K562 (cell line): ENCODE measurements around the gene KLK15. TPM values are rescaled to one million over a fixed set of nuclear protein-coding genes. Genes with fewer than 3 reads are reported as not detected.

ENCODE experiments used
- PRDM10 ChIP-seq: fragments of 450-650 bp; IDR thresholded peaks from 2 replicates; pipeline ENCODE4 v1.6.1; 2018; ENCODE audit not compliant: partially characterized antibody
- SP2 ChIP-seq: IDR thresholded peaks from 2 replicates; pipeline ENCODE4 v1.6.1; 2011; ENCODE audit warnings: mild to moderate bottlenecking, low read depth, low read length, moderate library complexity; ENCODE audit not compliant: poor library complexity, severe bottlenecking; ENCODE audit errors: extremely low read depth
- TBP ChIP-seq: optimal IDR thresholded peaks from 2 replicates; pipeline ENCODE3; 2011; ENCODE audit warnings: low read depth, low read length, improper control_type of control experiment
- UBTF ChIP-seq, 2 experiments: IDR thresholded peaks; 2 replicates each; pipeline ENCODE4 v1.6.1; 2012; ENCODE audit warnings: improper control_type of control experiment in 2 of 2, low read depth in 2 of 2, low read length in 2 of 2, borderline replicate concordance in 1 of 2
- ZC3H8 ChIP-seq: fragments of 450-650 bp; IDR thresholded peaks from 2 replicates; pipeline ENCODE4 v1.6.1; 2017
- polyA plus RNA-seq, 8 experiments: library from polyadenylated mRNA; depleted of rRNA in 4 of 8; stranded (reverse) in 5 of 8; unstranded in 3 of 8; fragments of >200 nt; fragmentation: Nextera tagmentation in 2 of 8; fragmentation: Illumina TruSeq in 1 of 8; extraction: Ambion mirVana in 2 of 8; extraction: Trizol in 1 of 8; gene quantifications; 2 replicates each; pipeline versions ENCODE4 v1.2.1 to v1.2.3, GENCODE V29; 2011 to 2014; ENCODE audit warnings: inconsistent platforms in 1 of 8, missing spikeins in 1 of 8
- total RNA-seq, 7 experiments: library from RNA; depleted of rRNA in 6 of 7; stranded (reverse); fragments of >200 nt in 6 of 7; fragmentation: Illumina TruSeq in 2 of 7; extraction: Trizol in 2 of 7; gene quantifications; 2 replicates each; pipeline versions ENCODE4 v1.2.1 to v1.2.3, GENCODE V29; 2011 to 2021; ENCODE audit warnings: low replicate concordance in 1 of 7
- TF ChIP-seq, protein P1 (sequence below): fragments of 250-450 bp; sonication (Bioruptor Pico); IDR thresholded peaks from 2 replicates; pipeline ENCODE4 v1.8.0; 2022; ENCODE audit warnings: inconsistent platforms
- TF ChIP-seq, protein P2 (sequence below), 2 experiments: fragments of 450-650 bp in 1 of 2; sonication (generic) in 1 of 2; formaldehyde crosslinking in 1 of 2; IDR thresholded peaks; 2 replicates each; pipeline versions ENCODE4 v1.7.1 to v1.9.0; 2016 to 2022; ENCODE audit warnings: inconsistent platforms in 1 of 2, mild to moderate bottlenecking in 1 of 2, missing genetic modification reagents in 1 of 2

Gene KLK15
- total and polyA plus RNA-seq, 9 of the 15 experiments (the other 6 are each of a cell fraction or from before 2014, with no cell fraction given): not detected

GRCh38 chr19:50835785-50836542 is 2.6 kb upstream of the KLK15 start (continued):
- peak; percentile 56 to 58; a peak in 2 of 4 replicates for TF ChIP-seq UBTF (IDR thresholded peaks at IDR 0.05; ENCODE audit: borderline replicate concordance in 1 of 2, low read depth in 2 of 2, low read length in 2 of 2)
- no peak for TF ChIP-seq PRDM10
- peak; percentile 69 for TF ChIP-seq TBP
- TF ChIP-seq ZC3H8: no peak
- no peak for TF ChIP-seq SP2
- TF ChIP-seq, protein P1, sequence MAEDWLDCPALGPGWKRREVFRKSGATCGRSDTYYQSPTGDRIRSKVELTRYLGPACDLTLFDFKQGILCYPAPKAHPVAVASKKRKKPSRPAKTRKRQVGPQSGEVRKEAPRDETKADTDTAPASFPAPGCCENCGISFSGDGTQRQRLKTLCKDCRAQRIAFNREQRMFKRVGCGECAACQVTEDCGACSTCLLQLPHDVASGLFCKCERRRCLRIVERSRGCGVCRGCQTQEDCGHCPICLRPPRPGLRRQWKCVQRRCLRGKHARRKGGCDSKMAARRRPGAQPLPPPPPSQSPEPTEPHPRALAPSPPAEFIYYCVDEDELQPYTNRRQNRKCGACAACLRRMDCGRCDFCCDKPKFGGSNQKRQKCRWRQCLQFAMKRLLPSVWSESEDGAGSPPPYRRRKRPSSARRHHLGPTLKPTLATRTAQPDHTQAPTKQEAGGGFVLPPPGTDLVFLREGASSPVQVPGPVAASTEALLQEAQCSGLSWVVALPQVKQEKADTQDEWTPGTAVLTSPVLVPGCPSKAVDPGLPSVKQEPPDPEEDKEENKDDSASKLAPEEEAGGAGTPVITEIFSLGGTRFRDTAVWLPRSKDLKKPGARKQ (CRISPR knock-in tag): no peak
- TF ChIP-seq, protein P2, sequence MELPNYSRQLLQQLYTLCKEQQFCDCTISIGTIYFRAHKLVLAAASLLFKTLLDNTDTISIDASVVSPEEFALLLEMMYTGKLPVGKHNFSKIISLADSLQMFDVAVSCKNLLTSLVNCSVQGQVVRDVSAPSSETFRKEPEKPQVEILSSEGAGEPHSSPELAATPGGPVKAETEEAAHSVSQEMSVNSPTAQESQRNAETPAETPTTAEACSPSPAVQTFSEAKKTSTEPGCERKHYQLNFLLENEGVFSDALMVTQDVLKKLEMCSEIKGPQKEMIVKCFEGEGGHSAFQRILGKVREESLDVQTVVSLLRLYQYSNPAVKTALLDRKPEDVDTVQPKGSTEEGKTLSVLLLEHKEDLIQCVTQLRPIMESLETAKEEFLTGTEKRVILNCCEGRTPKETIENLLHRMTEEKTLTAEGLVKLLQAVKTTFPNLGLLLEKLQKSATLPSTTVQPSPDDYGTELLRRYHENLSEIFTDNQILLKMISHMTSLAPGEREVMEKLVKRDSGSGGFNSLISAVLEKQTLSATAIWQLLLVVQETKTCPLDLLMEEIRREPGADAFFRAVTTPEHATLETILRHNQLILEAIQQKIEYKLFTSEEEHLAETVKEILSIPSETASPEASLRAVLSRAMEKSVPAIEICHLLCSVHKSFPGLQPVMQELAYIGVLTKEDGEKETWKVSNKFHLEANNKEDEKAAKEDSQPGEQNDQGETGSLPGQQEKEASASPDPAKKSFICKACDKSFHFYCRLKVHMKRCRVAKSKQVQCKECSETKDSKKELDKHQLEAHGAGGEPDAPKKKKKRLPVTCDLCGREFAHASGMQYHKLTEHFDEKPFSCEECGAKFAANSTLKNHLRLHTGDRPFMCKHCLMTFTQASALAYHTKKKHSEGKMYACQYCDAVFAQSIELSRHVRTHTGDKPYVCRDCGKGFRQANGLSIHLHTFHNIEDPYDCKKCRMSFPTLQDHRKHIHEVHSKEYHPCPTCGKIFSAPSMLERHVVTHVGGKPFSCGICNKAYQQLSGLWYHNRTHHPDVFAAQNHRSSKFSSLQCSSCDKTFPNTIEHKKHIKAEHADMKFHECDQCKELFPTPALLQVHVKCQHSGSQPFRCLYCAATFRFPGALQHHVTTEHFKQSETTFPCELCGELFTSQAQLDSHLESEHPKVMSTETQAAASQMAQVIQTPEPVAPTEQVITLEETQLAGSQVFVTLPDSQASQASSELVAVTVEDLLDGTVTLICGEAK (IDR thresholded peaks at IDR 0.05): 0 out of 2 replicates have a peak, but pooled peaks have one; percentile 11
- TF ChIP-seq, protein P2 (CRISPR knock-in tag; IDR thresholded peaks at IDR 0.05): no peak
